T-helper 22 cell (primary cell): Measurements from ENCODE around the gene TBX15.

Experiments used
- DNase-seq: peaks from one replicate; pipeline ENCODE4 v3.0.0-alpha.2; 2020; ENCODE audit warnings: low read depth

TBX15 gene

DNA sequence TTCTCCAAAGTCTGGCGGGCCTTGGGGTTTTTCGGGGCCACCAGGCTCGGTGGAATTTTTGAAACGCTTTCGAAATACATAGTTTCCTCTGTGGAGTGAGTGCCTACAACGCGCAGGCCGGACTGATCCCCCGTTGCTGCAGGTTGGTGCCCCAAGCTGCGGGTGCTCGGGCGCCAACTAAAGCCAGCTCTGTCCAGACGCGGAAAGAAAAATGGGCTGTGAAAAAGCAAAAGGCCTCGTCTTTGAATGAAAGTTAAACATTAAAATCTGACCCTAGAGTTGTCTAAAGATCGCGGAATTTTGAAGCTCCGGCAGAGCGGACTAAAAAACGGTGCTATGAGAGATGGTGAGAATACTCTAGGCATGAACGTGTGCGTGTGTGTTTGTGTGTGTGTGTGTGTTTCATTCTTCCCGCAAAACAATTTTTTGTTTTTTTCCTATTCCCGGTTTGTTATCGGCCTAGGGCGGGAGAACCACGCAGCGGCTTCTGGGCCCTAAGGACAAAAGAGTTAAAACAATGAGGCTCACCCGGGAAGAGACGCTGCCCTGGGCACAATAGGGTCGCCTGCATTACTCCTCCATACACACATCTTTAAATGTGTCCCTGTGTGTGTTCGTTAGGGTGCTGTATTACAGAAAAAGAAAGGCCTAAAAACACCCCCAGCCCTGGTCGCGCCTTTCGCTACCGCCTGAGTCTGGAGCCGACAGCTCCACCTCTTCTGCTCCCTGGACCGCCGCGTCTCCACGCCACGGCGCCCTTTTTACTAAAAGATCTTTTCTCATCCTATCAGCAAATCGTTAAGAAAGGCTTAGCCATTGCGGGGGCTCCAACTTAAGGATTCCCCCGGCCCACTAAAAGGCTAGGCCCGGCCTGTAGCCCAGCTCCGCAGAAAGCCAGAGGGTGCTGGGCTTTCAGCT lies 3.2 kb downstream of the TBX15 start:
- DNase-seq = no peak

DNA sequence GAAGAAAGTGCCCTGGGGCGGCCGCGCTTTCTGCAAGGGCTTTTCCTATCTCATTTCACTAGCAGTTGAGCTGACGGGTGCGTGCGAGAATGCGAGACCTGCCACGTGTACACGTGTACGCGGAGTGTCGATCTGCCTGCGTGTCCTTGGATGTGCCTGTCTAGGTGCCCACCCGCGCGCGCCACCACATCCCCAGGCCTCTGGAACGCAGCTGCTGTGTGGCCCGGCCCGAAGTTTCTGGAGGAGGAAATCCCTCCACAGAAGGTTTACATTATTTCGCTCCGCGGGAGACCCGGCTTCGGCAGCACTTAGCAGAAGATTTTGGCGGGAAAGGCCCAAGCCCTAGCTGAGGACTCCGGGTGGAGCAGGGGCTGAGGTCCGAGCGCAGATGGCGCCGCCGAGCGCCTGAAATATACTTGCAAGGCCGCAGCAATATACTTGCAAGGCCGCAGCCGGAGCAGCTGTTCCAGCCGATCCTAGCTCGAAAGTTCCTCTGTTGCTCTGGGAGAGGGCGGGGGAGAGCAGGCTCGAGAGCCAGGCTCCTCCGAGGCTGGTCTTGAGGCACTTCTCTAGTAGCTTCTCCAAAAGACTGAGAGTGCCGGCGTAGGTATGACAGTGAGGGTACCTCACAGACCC lies 3.9 kb downstream of the TBX15 start:
- DNase-seq = no peak

GRCh38 chr1:118983558-118984041 lies 4.5 kb downstream of the TBX15 start:
- DNase-seq = no peak

GRCh38 chr1:118982821-118983557 lies 5.2 kb downstream of the TBX15 start:
- no peak for DNase-seq

GRCh38 chr1:118982266-118982665 lies 5.9 kb downstream of the TBX15 start:
- no peak for DNase-seq

DNA sequence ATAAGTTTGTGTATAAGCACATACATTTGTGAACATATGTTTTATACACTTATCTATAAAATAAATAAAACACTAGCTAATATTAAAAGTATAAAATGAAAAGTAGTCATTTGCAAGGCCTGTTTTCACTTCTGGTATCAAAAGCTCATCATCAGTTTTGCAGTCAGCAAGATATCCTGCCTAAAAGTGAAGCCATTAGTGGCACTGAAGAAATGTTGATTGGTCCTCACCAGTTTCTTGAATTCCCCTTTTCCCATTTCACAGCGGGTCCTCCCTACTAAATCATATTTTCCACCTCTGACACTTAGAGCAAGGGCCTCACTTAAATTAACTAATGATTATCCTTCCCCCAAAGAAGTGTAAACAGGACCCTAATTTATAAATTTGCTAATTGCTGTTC lies 6.7 kb downstream of the TBX15 start:
- no peak for DNase-seq

- no peak for DNase-seq
Measured at GRCh38 chr1:118979754-118980575, 8.2 kb downstream of the TBX15 start.

DNA sequence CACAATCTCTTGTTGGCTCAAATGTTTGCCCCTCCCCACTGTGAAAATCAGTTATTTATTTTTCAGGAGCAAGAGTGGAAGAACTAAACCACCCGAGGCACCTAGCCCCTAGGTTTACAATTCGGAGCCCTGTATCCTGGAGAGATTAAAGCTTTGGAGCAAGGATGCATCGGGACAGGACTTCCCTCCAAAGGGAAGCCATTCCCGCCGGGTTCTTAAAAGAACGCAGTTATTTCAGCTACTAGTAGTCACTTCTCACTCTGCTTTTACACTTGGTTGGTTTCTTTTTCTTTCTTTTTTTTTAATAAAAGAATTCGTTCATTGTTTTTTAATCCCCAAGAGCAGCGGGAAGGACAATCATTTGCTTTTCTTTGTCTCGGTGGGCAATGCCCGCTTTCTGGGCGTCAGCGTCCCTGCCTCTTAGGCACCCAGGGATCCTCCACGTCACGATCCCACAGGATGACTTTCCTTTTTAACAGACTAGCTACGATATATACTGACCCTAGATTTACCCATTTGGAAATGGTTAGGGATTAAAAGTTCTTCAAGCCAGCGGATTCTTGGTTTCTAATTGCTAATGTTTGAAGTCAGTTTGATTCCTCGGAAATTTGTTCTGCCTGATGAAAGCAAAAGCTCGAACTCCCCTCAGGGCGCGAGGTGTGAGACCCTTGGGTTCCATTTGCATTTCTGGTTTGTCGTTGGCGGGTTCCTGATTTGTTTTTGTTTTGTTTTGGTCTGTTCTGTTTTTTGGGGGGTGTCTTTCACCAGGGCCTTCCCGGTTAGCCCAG lies 9.0 kb downstream of the TBX15 start:
- DNase-seq = no peak

DNA sequence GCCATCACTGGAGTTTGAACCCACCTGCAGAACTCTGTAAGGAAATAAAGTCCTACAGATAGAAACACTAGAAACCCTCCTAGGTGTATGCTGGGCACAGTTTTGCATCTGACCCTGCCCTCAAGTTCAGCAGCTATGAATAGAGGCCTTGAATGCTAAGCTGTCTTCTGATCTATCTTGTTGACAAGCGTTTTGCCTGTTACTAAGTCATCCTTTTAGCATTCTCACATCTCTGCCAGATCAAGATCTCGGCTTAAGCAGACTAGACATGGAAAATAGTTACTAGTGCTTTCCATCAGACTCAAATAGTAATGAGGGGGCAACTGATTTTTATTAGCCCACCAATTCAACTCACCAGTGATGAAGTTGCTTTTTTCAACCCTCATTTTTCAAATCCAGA lies 10.5 kb downstream of the TBX15 start:
- no peak for DNase-seq

DNA sequence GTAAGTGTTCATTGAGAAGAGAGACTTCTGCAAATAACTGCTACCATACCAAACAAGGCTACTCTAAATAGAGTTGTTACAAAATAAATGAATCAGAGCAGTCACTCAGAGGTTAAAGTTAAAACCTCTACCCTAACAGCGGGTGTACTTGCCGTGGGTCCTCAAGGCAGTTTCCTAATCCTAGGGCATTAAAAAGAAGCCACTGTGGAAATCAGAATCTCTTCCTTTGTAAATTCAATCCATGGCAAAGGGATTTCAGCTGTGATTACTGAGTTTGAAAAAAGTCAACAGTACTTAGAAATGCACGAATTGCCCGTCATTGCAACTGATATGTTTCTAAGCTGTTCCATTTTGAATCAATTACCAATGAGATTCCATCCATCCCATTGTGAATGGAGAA lies 13.5 kb downstream of the TBX15 start:
- no peak for DNase-seq

- DNase-seq = no peak
Measured at GRCh38 chr1:118973531-118974137, 14.5 kb downstream of the TBX15 start.

DNA sequence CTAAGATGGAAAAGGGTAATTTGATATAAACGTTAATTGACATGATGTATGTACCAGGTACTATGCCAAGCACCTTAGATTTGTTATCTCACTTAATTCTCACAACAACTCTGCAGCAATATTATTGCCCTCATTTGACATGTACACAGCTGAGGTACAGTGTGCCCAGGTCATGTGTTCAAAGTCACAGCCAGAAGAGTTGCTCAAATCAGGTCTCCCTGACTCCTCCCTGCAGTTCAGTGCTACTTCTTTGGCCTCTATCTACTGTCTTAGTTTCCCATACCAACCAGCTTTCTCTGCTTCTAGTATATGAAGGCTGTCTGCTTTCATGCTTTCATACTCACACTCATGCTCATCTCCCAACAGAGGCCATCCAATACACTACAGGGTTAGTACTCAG lies 15.1 kb downstream of the TBX15 start:
- no peak for DNase-seq

DNA sequence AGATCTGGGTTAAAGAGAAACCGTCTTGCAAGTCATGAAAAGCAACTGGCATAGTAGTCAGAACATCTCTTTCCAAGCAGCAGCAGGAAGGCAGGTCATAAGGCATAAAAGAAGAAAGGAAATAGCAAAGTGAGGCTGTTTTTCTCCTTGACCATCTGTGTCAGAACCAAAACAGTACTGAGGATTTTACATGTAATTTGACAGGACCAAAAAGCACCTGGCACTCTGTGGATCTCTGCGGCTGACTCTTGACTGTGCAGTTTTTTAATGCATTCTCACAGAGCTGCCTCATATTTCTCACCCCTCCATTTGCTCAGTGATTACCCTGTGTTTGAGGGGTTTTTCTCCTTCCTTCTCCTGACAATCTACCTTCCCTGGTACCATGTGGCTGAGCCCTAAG lies 17.7 kb downstream of the TBX15 start:
- DNase-seq = no peak

GRCh38 chr1:118963456-118964430 lies 24.4 kb downstream of the TBX15 start:
- DNase-seq = no peak

GRCh38 chr1:118963138-118963455 lies 25.0 kb downstream of the TBX15 start:
- no peak for DNase-seq

- DNase-seq = no peak
Measured at GRCh38 chr1:118961156-118961555, 27.0 kb downstream of the TBX15 start.

- DNase-seq = no peak
Measured at GRCh38 chr1:118960567-118961136, 27.5 kb downstream of the TBX15 start.

DNA sequence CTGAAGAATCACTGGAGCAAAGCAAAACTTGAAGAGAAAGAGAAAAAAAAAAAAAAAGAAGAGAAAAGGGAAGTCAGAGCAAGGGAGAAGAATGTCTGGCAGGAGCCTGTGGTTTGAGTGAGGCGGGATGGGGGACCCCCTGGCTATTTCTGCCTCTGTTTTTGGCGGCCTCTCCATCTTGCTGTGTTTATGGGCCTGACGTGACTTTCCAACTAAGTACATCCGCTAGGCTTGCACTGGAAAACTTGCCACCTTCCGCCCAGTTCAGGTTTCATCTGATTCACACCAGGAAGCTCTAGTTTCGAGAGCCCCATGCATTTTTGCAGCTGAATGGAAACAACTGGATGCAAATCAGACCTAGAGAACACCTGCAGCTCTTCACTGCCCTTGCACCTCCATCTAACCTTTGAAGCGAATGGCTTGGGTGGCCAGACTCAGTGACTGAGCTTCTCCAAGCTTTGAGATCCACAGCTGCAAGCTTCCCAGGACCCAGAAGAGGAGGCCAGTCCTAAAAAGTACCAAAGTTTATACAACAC lies 28.0 kb downstream of the TBX15 start:
- DNase-seq = no peak
